AG20443 (cell line): ENCODE measurements around the gene PBX4.
"Not testable (repeated sequence)": the region's sequence is repeated elsewhere in the genome, so short reads cannot be mapped to it uniquely, and the experiment has no call there.

ENCODE experiments used
- DNase-seq: peaks from one replicate; pipeline ENCODE4 v3.0.0; 2012; ENCODE audit warnings: low spot score, mixed read lengths

The PBX4 gene

GRCh38 chr19:19626516-19627472, 8.3 kb upstream of the PBX4 start:
- DNase-seq: peak; percentile 4

DNA sequence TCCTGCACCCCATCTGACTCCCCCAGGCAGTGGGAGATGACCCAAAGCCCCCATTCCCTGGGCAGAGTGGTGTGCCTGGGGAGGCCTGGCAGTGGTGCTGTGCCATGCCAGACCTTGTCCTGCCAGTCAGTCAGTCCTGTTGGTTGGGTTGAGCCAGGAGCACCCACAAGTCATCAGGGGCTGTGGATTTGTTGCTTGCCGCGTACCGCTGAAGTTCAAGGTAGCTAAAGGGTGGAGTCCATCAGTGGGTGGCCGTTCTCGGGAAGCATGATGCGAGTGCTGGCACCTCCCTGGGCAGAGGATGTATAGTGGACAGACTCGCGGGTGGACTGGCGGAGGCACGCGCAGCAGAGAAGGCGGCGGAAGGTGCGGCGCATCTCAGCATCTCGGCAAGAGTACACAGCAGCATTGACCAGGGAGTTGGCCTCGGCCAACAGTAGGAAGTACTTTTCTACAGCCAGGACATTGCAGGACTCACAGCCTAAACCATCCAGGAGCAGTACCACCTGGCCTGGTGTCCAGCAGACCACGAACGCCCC, 5.6 kb upstream of the PBX4 start:
- no peak for DNase-seq

DNA sequence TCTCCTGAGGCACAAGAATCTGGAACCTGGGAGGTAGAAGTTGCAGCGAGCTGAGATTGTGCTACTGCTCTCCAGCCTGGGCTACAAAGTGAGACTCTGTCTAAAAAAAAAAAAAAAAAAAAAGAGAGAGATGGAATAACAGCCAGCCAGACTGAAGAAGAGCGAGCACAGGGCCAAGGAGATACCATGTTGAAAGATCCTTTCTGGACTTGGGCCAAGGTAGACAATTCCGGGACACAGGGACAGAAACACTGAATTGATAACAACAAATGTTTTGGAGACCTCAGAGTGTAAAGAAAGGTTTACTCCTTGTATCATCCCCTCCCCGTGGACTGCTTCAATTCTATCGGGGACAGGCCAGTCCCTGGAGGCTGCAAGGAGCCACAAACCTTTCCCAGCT, 4.9 kb upstream of the PBX4 start:
- no peak for DNase-seq

- DNase-seq: no peak
These were observed 1.3 kb upstream of the PBX4 start for GRCh38 chr19:19619849-19620210.

DNA sequence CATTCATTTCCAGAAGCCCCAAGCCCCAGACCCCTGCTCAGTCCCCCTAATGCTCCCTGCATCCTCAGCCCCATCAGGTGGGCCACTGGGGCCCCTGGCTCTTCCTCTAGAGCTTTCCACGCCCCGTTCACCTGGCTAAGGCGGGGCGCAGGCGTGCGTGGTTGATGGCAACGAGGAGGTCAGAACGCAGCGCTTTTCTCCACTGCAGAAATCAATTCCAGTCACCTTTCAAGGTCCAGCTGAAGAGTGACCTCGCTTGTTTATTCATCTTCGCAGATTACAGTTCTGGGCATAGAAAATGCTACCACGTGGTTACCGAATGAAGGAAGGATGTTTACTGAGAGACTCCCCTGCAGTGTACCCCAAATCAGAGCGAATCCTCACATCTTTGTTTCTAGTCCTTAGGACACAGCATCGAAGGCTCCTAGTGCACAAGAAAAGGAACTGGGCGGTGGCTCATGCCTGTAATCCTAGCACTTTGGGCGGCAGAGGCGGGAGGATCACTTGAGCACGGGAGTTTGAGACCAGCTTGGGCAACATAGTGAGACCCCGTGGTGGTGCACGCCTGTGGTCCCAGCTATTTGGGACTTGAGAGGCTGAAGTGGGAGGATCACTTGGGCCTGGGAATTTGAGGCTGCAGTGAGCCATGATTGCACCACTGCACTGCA, 828 bp upstream of the PBX4 start:
- DNase-seq: no peak

- no peak for DNase-seq
These were observed 3.4 kb downstream of the PBX4 start for GRCh38 chr19:19615086-19615485.

GRCh38 chr19:19613506-19613905, 5.0 kb downstream of the PBX4 start:
- DNase-seq: peak; percentile 84

DNA sequence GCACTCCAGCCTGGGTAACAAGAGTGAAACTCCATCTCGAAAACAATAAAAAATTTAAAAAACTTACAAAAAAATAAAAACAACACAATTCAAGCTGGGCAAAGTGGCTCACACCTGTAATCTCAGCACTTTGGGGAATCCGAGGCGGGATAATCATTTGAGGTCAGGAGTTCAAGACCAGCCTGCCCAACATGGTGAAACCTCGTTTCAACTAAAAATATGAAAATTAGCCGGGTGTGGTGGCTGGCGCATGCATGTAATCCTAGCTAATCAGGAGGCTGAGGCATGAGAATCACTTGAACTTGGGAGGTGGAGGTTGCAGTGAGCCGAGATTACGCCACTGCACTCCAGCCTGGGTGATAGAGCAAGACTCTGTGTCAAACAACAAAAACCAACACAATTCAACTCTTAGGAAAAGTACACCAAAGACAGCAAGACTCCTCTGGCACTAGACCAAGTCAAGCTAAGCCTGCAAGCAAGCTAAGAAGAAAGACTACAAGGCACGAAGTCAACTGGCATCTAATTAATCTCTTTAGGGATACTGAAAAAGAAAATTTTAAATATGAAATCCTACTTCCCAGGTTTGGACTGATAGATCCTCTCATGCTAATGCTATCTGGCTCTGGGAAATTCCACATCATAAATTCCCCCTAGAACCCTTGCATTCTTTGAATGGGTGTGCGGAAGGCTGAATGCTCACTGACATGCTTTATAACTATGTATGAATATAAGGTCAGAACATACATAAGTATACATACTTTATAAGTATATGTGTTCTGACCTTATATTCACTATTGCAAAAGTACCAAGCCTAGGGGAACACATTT, 7.9 kb downstream of the PBX4 start:
- no peak for DNase-seq

DNA sequence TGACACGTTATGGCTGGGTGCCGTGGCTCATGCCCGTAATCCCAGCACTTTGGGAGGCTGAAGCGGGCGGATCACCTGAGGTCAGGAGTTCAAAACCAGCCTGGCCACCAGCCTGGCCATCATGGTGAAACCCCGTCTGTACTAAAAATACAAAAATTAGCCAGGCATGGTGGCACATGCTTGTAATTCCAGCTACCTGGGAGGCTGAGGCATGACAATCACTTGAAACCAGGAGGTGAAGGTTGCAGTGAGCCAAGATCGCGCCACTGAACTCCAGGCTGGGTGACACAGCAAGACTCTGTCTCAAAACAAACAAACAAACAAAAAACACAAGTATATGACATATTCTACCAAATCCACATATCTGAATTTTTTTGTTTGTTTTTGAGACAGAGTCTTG, 11.8 kb downstream of the PBX4 start:
- DNase-seq: not testable (repeated sequence)

- no peak for DNase-seq
These were observed 12.5 kb downstream of the PBX4 start for GRCh38 chr19:19606021-19606420.

DNA sequence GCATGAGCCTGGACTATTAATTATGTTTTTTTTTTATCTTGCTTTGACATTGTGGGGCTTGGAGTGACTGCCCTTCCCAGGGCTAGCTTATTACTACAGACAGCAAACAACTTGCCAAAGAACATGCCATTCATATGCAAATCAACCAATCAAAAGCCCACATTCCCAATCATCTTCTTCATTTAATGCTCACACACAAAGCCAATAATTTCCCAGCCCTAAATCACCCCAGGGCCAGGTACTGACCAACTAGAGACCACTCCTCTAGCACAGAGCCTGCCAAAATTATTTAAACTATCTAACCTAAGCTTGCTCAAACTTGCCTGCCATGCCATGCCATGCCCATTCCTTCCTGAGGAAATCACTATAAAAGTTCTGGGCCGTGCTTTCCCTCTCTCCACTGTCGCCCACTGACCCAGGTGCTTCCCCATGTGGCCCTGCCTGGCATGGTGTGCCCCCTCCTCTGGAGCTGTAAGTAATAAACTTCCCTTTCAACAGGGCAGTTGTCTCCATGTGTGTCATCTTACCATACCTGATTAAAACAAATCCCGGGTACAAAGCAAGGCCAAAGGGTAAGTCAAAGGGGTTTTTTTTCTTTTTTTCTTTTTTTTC, 15.7 kb downstream of the PBX4 start:
- no peak for DNase-seq

DNA sequence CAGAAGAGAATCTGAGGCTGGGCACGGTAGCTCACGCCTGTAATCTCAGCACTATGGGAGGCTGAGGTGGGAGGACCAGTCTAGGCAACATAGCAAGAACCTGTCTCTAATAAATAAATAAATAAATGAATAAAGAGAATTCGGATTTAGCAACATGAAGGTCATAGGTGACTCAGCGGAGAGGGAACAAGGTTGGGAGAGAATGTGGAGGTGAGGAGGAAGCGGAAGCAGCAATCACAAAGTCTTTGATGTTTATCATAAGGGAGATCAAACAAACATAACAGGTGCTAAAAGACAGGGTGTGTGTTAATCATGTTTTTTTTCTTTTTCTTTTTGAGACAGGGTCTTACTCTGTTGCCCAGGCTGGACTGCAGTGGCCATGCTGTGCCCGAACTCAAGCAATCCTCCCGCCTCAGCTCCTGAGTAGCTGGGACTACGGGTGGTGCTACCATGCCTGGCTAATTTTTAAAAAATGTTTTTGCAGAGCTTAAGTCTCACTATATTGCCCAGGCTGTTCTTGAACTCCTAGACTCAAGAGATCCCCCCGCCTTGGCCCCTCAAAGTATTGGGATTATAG, 16.3 kb downstream of the PBX4 start:
- no peak for DNase-seq

DNA sequence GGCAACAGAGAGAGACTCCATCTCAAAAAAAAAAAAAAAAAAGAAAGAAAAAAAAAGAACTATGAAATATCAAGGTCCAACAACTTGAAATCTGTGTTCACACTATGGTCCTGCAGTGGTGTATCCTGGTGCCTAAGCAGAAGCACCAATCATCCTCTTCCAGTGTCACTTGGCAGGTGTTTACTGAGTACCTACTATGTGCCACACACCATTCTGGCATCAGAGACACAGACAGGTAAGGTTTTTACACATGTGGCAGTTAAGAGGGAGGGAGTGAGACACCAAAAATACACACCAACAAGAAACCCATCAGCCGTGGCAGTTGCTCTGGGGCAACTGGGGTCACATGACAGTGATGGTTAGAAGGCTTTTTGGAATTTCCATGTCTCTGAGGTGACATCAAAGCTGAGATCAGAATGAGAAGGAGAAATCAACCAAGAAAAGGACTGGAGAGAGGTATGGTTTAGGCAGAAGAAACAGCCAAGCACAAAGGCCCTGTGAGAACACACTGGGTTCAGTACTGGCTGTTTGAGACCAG, 17.6 kb downstream of the PBX4 start:
- DNase-seq: no peak

- not testable (repeated sequence) for DNase-seq
These were observed 19.6 kb downstream of the PBX4 start for GRCh38 chr19:19598728-19599451.

DNA sequence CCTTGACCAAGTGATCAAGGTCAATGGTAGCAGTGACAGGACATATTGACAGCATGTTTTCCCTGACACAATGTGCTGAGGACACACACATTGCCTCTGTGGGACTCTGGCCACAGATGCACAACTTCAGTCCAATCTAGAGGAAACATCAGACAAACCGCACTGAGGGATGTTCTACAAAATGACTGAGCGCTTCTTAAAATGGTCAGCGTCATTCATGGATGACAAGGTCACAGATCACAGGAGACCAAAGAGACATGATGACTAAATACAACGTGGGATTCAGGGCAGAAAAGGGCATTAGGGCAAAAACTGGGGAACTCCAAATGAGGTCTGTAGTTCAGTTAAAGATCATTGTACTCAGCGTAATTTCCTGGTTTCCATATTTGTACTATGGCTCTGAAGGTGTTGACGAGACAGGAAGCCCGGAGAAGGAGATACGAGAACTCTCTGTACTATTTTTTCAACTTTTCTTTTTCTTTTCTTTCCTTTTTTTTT, 20.6 kb downstream of the PBX4 start:
- no peak for DNase-seq

DNA sequence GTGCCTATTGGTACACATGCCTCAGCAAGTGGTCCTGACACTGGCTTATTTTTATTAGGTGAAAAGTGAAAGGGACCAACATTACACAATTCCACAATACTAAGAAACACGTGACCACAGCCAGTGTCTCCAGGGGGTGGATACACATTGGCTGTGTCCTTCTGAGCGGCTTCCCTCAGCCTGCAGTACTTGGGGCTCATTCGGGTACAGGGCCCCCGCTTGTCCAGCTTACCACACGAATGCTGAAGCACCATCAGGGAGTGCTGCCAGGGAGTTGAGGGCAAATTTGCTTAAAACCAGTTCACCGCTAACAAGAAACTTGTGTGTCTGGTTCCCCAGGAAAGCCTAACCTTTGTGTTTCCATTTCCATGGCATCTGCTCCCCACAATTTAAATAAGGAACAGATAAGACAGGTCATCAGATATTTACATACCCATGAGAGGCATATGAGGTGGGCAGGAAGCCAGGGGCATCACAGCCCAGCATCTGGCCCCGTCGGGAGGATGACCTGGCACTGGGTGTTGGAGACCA, 23.3 kb downstream of the PBX4 start:
- DNase-seq: peak; percentile 74

- no peak for DNase-seq
These were observed 24.1 kb downstream of the PBX4 start for GRCh38 chr19:19594381-19594780.

DNA sequence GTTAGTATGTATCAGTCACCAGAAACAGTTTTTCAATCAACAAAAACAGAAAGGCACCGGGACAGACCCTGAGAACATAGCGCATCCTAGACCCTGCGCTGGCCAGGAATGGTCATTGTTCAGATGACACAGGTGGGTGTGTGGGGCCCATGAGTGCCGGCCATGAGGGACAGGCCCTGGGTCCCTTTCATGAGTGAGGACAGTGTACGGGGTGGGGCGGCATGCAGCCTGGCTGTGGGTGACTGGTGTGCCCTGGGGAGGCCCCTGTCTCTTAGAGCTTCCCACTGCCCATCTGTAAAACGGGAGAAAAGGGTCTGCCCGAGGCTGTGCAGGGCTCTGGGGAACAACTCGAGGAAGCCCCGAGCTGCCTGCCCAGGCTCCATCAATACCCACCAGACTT, 25.8 kb downstream of the PBX4 start:
- DNase-seq: no peak

DNA sequence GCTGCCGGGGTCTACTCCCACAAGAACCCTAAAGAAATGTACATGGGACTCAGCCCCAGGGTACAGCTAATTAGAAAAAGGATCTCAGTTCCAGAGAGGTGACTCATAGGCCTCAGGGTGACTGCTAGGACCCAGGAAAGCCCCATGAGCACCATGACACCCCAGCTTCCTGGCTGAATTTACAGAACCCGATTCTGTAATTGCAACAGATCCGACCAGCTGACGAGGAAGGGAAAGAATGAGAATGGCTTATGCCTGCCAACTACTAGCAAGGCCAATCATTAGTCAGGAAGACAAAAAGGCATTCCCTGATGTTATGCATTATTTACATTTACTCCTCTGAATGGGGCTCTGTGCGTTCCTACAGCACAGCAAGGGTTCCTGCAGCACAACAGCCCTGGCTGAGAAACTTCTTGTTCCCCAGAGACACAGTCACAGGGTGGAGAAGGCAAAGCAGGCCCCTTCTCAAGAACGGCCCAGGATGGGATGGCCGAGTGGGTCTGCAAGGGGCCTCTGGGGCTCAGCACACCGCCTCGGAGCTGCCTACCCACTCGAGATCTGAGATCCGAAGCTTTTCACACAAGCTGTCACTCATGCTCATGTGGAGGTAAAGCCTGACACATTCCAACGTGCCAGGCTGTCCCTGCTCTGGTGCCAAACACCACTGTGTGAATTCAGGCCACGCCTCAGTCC, 27.2 kb downstream of the PBX4 start:
- peak; percentile 93 for DNase-seq
